ENCODE measurements around the gene PTPN9.
"Not testable (repeated sequence)": the region's sequence is repeated elsewhere in the genome, so short reads cannot be mapped to it uniquely, and the experiment has no call there.

The PTPN9 gene

DNA sequence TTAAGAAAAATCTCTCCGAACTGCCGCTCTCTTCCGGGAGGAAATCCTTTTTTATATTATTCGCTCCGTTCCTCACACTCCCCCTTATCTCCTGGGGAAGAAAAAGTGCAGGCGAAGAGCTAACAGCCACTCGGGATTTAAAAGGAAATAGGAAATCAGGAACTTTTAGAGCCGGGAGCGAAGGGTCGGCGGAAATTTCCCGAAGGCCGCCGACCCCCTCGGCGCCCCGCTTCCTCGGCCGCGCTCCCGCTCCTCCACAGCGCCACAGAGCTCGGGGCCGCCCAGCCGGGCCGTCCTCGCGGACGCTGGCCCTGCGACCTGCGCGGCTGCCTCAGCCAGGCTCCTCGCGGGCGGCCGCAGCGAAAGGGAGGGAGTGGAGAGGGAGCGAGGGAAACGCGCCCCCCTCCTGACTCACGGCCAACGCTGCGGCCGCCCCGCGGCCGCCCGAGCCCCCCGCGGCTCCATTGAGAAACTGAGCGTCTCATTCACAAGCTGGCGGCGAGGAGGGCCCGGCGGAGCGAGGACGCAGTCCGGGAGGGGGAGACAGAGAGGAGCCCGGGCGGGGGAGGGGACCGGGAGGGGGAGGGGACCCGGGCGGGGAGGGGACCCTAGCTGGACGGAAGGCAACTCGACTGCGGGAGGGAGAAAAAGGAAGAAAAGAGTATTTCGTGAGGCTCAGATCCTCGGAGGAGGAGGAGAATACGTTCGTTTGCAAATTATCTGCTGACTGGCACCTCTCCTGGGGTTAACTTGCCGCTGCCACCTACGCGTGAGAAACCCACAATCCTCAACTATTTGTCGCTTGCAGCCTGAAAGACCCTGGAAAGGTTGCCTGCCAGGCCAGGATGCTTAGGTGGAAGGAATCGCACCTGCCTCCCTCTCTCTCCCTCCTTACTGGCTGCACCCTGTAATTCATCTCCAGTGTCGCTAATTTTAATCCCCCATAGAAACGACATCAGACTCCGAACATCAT, at the start of gene PTPN9:
Gene PTPN9 (minus strand): TSS at position 368 of the 973 bp plus-strand sequence. CDS start 539 bp downstream, outside the sequence.
- peak; percentile 69 for DNase-seq

DNA sequence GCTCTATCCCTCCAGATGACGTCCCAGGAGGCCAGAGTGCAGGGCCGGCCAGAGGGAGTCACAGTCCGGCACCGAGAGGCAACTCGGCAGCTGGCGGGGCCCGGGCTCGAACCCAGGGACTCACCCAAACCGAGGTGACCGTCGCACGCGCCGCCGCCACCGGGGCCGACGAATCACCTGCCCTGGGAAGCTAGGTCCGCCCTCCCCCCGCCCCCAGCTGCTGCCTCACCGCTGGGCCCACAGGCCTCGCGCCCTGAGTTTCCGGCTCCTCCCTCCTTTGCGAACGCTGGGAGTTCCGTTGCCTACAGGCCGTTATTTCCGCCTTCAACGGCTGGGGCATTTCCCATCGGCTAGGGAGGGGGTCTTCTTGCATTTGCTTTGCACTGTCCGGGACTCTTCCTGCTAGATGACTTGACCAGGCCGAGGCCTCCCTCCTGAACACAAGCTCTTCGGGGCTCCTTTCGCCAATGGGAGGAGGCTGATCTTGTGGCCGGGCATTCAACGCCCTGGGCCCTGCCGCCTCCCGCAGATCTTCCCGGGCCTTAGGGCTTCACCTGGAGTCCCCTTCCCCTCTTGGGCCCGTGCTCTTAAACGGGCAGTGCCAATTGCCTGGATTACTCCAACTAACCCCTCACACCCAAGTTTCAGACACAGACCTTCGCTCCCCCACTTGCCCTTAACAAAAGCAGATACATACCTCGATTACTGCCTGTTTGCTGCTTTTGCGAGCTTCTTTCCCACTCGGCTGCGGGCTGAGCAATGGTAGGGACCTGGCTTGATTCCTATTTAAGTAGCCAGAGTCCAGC, 46.6 kb upstream of the PTPN9 start, which contains the start of gene SNUPN:
Gene SNUPN (minus strand): TSS at position 184 of the 806 bp plus-strand sequence. CDS start 4,674 bp downstream, outside the sequence.
- peak; percentile 90 for DNase-seq

DNA sequence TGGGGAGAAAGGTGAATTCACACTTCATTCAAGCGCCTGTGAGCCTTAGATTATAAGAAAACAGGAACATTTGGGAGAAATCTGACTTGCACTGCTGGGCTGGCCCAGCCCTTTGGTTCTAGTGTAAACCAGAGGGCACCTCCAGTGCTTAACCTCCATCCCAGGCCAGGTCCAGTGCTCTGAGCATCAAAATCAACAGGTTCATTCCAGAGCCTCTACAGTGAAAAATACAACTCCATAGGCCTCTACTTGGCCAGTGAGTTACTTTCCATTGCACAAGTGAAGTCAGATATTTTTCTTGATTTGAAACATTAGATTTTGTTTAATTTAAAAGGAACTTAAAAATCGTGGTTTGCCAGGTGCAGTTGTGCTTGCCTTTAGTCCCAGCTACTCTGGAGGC, 43.4 kb upstream of the PTPN9 start:
- no peak for DNase-seq

DNA sequence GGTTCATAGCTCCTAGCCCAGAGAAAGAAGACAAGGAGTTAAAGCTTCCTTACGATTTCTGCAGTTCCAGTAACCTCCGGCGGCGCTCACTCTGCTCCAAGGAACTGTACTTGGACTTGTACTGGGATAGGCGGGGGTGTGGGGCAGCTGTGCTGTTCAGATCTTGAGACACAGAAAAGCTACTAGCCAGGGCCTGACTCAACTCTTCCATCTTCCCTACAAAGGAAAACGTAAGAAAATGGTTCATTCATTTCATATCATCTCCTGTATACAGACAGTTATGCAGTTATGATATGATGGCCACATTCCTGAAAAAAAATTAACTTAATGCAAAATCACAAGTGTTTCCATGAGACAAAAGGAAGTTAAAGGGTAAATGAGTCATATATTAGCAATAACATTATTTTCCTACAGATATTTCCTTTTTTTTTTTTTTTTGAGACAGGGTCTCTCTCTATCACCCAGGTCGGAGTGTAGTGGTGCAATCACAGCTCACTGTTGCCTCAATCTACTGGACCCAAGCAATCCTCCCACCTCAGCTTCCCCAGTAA, 41.8 kb upstream of the PTPN9 start:
- peak; percentile 88 for DNase-seq

DNA sequence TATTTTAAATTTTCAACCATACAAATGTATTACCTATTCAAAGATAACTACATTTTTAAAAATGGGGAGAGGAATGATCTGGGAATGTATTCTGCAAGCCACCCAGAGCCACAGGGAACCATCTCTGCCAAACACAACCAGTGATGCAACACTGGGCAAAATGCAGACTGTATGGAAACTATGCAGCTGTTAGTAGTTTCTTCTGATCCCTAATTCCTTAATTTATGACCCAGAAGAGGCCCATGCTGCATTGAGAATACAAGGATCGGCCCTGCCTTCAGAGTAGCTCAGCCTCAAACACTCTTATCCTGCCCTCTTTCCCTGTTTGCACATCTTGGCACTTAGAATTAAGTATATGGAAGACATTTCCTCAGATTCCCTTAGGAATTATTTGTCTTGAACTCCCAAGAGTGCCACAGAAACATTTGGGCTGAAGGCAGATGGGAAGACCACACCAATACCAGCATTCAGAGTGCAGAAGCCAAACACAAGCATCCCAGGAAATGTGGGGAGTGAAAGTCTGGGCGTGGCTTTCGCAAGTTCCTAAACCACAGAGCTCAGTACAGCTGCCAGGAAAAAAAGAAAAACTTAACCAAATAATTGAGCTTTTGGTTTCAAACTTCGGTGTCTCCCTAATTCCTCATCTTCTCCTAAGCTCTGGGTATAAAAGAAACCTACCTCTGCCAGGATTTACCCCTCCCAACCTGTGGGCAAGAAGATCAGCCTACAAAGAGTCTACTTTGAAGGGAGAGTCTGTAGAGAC, 41.1 kb upstream of the PTPN9 start:
- peak; percentile 52 for DNase-seq

DNA sequence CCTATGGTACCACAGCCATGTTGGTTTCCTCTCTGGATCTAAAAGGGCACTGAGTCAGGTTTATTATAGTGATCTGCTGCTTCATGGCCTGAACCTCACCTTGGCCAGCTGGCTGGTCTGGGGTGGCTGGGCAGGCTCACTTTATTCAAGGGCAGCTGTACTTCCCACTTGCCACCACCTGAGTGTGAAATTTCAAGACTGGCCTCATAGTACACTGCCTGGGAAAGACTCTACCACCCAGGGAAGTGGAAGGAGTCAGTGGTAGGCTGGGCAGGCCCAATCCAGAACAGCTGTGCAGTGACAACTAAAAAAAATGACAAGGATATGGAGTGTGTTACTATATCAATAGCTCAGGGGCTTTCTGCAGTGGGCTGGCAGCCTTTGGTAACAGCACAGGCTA, 37.7 kb upstream of the PTPN9 start:
- no peak for DNase-seq

DNA sequence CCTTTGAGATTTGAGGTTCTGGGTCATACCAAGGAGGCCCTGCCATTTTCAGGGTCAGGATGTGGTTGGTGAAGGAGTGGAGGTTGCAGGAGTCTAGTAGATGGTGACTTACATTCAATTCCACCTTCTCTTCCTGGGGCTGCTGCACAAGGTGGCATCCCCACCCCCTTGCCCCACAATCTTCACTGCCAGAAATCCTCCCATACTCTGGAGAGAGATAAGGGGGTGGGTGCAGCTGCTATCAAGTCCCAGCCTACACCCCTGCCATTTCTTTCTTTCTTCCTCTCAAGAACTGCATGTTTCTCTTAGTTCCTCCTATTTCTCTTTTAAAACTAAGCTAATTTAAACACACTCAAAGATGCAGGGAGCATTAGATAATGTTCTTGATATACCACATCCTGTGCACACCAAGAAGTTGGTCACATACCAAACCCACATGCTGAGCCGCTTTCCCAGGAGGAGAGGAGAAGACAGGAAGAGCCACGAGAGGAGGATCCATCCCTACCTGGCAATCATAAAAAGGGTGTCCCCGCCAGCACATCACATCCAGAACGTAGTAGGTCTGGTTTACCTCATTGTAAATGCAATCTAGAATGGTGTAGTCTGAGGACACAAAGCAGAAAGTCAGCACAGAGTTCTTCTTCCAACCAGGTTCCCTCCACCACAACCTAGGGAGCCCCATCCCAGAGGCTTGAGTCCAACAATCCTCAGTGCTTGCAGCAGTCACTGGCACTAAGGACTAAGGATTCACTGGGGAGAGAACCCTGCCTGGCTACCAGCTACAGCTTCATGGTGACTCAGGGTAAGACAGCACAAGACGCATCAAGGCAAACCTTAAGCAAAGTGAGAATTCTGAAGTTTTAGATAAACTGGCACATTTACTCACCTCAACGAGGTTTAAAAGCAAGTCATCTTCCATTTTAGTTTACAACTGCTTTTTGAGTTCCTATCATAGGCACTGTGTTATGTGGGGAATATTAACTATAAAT, 27.9 kb upstream of the PTPN9 start:
- no peak for DNase-seq

DNA sequence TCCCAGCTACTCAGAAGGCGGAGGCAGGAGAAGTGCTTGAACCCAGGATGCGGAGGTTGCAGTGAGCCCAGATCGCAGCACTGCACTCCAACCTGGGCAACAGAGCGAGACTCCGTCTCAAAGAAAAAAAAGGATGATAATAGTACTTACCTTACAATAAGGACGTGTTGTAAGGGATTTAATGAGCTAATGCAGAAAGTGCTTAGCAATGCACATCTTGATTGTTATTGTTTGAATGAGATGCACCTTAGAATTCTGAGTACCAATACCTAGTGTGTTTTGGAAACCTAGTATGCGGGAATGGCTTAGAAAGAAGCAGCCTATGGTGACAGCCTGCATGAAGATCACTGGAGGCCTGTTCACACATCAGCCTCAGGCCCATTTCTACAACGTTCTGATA, 26.9 kb upstream of the PTPN9 start:
- no peak for DNase-seq

DNA sequence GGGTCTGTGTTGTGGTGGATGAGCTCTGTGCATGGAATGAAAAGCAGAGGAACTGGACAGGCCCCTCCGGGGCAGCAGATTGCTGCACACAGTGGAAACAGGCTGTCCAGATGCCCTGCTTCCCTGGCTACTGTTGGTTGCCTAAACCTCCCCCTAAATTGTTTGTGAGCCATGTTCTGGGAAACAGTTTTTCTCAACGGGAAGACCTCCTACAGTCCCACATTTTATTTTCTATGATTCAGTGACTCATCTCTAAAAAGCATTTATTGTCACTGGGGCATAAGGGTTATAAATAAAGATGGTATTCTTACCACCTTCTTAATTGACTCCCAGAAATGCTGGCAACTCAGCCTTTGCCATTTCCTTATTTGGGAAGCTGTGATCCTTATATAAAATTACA, 20.3 kb upstream of the PTPN9 start:
- no peak for DNase-seq

DNA sequence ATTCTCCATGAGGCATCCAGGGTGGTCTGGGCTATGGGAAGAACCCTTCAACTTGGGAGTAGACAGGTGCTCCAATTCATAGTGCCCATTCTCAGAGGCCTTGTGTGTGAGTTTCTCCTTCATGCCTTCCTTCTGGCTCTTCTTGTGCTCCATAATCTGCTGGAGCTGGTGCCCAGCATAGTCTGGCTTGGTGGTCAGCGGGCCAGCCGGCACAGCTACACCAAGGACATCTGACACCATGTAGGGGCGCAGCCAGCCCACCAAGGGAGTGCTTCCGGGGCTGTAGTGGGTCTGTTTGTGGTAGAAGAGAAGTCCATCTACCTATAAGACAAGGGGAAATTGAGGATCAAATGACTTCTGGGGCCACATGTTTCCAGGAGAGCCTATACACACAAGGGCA, 19.2 kb upstream of the PTPN9 start:
- no peak for DNase-seq

DNA sequence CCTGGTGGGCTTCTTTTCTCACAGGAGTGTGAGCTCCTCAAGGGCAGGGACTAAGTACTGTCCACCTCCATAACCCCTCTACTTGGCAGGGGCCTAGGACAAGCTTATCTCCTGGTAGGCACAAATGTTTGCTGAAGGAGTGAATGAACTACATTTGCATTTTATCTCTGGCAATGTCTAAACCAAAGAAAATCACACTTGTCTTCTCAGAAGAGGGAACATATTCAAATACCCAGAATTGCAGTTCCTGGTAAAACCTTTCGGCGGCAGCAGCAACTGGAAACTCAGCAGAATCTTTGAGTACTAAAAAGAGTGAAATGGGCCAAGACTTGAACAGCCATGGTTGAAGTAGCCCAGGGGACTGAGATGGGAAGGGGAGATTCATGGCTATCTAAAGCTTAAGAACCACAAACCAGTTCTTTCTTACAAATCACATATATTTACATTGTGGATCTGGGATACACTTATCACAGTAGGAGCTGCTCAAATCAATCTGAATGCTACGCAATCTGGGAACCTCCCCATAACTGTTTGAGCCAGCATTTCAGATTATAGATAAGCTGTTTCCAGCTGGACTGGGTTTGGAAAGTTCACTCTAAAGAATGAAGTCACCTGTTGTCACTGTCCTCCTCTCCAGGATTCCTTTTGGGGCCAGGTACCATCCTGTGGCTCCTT, 18.7 kb upstream of the PTPN9 start:
- no peak for DNase-seq

DNA sequence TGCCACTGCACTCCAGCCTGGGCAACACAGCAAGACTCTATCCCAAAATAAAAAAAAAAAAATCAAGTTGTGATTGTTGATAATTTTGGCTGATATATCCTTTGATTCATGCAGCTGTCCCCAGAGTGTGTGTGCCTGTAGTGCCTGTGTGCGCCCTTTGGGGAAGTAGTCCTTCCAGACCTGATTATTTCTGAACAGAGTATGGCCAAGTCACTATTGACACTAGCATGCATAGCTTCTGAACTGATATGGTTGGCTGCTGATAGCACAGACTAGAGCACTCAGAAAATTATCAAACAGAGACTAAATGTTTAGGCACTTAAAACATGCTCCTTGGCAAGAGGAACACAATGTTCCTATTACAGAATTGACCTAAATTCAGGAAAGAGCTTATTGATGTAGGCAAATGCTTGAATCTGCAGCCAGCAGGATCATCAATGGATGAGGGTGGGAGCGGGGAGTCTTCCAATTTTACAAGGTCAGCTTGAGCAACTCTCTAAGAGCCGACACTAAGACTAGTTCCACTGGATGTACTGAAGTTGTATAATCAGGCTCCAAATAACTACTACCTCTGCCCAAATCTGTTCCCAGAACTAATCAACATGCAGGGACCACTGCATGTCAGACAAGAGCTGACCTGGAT, 17.7 kb upstream of the PTPN9 start:
- DNase-seq = no peak

DNA sequence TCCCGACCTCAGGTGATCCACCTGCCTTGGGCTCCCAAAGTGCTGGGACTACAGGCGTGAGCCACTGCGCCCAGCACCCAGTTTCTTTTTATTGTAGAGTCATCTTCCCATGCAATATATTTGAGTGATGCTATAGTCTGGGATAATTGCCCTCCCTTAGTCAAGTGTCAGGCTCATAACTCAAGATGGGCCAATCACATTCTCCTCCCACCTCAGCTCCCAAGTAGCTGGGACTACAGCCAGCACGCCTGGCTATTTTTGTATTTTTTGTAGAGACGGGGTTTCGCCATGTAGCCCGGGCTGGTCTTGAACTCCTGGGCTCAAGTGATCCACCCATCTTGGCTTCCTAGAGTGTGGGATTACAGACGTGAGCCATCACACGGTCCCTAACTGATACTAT, 15.2 kb upstream of the PTPN9 start:
- no peak for DNase-seq

DNA sequence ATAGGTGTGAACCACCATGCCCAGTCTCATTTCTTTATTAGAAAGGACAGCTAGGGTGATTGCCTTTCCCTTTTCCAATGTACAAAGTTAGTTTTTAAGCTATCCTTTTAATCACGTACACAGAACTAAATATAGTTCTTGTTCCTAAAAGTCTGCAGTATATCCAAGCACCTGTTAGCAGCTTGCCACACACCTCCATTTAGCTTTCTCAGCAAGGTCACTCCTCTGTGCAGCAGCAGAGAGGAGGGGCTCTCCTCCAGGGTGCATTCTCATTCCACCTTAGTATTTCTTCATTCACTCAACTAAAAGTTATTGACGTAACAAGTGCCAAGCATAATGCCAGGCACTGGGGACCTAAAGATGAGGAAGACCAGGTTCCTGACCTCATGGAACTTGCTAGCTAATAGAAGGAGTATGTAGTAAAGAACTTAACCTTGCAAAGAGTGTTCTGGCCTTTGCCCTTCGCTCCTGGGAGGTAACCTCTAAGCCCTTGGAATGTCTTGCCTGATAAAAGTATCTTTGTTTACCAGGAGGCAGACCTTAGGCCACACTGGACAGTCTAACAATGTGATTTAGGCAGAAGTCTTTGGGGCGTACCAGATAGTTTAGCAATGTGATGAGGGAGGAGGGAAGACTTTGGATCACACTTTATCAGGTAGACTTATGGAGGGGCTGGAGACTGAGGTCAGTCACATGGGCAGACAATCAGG, 12.7 kb upstream of the PTPN9 start:
- no peak for DNase-seq

DNA sequence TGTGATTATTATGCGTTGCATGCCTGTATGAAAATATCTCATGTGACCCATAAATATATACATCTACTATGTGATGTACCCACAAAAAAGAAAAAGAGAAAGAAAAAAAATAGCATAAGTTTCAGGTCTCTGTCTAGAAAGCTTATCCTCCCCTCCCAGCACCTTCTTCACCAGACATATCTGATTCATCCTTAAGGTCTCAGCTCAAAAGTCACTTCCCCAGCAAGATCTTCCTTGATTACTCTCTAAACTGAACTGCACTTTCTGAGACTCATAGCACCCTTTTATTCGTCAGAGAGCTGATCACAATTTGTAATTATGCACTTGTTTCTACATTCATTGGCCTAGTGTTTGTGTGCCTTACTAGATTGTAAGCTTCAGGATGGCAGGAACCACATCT, 11.1 kb upstream of the PTPN9 start:
- DNase-seq = no peak

DNA sequence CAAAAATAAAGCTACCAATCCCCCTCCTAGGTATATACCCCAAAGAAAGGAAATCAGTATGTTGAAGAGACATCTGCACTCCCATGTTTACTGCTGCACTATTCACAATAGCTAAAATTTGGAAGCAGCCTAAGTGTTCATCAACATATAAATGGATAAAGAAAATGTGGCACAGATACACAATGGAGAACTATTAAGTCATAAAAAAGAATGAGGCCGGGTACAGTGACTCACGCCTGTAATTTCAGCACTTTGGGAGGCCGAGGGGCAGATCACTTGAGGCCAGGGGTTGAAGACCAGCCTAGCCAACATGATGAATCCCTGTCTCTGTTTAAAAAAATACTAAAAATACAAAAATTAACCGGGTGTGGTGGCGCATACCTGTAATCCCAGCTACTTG, 10.0 kb upstream of the PTPN9 start:
- DNase-seq = no peak

DNA sequence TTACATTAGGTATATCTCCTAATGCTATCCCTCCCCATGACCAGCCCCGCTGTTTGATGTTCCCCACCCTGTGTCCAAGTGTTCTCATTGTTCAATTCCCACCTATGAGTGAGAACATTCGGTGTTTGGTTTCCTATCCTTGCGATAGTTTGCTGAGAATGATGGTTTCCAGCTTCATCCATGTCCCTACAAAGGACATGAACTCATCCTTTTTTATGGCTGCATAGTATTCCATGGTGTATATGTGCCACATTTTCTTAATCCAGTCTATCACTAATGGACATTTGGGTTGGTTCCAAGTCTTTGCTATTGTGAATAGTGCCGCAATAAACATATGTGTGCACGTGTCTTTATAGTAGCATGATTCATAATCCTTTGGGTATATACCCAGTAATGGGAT, 7.3 kb upstream of the PTPN9 start:
- DNase-seq = not testable (repeated sequence)

DNA sequence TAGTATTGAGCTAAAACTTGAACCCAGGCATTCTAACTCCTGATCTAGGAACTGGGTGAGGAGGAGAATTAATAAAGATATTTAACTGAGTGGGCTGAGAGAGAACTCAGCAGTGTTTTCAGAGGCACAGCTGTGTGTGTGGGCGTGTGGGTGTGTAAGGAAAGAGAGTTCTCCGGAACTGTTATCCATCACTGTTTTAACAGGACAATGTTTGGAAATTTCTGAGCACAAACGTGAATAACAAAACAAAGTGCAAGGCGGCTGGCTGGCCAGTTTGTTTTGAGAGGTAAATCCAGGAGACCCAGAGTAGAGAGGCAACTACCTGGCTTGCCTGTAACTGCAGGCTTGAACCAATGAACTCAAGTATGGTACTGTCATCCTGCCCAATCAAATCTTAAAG, 5.0 kb upstream of the PTPN9 start:
- no peak for DNase-seq

DNA sequence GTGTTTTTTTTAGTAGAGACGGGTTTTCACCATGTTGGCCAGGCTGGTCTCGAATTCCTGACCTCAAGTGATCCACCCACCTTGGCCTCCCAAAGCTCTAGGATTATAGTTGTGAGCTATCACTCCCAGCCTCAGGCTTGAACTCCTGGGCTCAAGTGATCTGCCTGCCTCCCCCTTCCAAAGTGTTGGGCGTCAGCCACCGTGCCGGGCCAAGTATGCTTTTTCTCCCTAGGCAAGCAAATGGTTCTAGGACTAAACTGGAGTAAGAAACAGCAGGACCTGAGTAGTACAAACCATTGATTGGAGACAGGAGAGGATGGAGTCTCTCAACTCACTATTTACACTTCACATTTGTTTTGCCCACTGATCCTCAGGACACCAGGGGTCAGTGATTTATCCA, 4.6 kb upstream of the PTPN9 start:
- DNase-seq = no peak

DNA sequence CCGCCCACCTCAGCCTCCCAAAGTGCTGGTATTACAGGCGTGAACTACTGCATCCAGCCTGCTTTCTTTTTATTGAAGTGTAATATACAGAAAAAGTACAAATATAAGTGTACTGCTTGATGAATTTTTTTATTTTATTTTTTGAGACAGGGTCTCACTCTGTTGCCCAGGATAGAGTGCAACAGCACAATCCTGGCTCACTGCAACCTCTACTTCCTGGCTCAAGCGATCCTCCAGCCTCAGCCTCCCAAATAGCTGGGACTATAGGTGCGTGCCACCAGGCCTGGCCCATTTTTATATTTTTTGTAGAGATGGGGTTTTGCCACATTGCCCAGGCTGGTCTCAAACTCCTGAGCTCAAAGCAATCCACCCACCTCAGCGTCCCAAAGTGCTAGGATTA, 3.8 kb upstream of the PTPN9 start:
- not testable (repeated sequence) for DNase-seq

Data from HCEC 1CT (cell line).